Measurements from ENCODE around the gene ARVCF. TPM values are rescaled to one million over a fixed set of nuclear protein-coding genes. Genes with fewer than 3 reads are reported as not detected.

Gene ARVCF
- total and polyA plus RNA-seq, 2 of the 8 experiments (the other 6 are each of a cell fraction or from before 2014, with no cell fraction given): 31.0 to 43.2 TPM

GRCh38 chr22:19990188-19990587 lies 26.4 kb downstream of the ARVCF start (continued):
- TF ChIP-seq EZH2 (IDR thresholded peaks at IDR 0.05; ENCODE audit: low read depth, low read length, severe bottlenecking): no peak
- TF ChIP-seq TBP (IDR thresholded peaks at IDR 0.05; ENCODE audit: low read depth, low read length): no peak
- no peak for TF ChIP-seq SUZ12 (IDR thresholded peaks at IDR 0.05; ENCODE audit: low read length)
